IPS DF 6.9 (cell line): Measurements from ENCODE around the gene PACSIN1.

Source experiments
- DNase-seq: peaks from one replicate; pipeline ENCODE4 v3.0.0-alpha.2; 2013; ENCODE audit warnings: low read depth, low spot score
- H3K27ac ChIP-seq: one replicate; pipeline ENCODE4 v1.5.1; 2013; ENCODE audit warnings: low read length, control low read depth
- H3K27me3 ChIP-seq: 2 replicates; pipeline ENCODE4 v1.6.1; 2013; ENCODE audit warnings: mild to moderate bottlenecking, low read length; ENCODE audit not compliant: control insufficient read depth, insufficient read depth
- H3K36me3 ChIP-seq: 2 replicates; pipeline ENCODE4 v1.6.1; 2013; ENCODE audit warnings: low read length; ENCODE audit not compliant: control insufficient read depth, insufficient read depth
- H3K4me1 ChIP-seq: 2 replicates; pipeline ENCODE4 v1.6.1; 2013; ENCODE audit warnings: low read length; ENCODE audit not compliant: control insufficient read depth, insufficient read depth
- H3K4me3 ChIP-seq: 2 replicates; pipeline ENCODE4 v1.5.1; 2013; ENCODE audit warnings: mild to moderate bottlenecking, low read length
- H3K9me3 ChIP-seq: 2 replicates; pipeline ENCODE4 v1.6.1; 2013; ENCODE audit warnings: low read length, inconsistent platforms; ENCODE audit not compliant: control insufficient read depth, insufficient read depth
- WGBS: extraction: QIAGEN DNeasy Blood & Tissue Kit; methylation state at CpG from one replicate; pipeline ENCODE4 v1.1.7; 2013; ENCODE audit warnings: mixed read lengths, missing lambda C conversion rate; ENCODE audit not compliant: insufficient read length, insufficient coverage; 5-methylcytosine and 5-hydroxymethylcytosine counted together

PACSIN1 gene

DNA sequence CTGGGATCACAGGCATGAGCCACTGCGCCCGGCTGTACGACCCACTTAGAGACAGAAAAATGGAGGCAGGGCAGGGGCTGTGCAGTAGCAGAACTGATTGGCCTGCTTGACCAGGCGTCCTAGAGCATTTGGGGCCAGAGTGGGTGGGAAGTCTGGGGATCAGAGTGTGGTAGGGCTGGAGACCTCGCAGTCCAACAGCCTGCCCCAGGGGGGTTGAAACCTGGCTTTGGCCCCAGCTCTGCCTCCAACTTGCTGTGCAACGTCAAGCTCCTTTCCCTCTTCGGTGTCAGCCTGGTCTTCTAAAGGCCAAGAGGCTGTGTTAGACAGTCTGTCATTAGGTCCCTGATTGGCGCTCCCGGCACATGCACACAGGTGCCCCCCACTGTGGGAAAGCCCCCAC lies 105.5 kb downstream of the PACSIN1 start:
- no peak overlapping the region for H3K4me3 ChIP-seq
- H3K36me3 ChIP-seq, result no peaks in the 10 kb centered on the region
- DNase-seq, result no peak
- peaks cover 10% of the 10 kb centered on the region for H3K4me1 ChIP-seq
- H3K27ac ChIP-seq, result no peak overlapping the region
- WGBS, result no CpG with 5 or more reads among the region's 9 CpGs
- H3K27me3 ChIP-seq, result 0 out of 2 replicates have a peak, but pooled peaks cover 1% of the 10 kb centered on the region
- no peaks in the 10 kb centered on the region for H3K9me3 ChIP-seq

- no peak for DNase-seq
- peaks cover 6% of the 10 kb centered on the region for H3K4me1 ChIP-seq
- H3K27ac ChIP-seq, result no peak overlapping the region
- no peak overlapping the region for H3K4me3 ChIP-seq
- WGBS, result no CpG with 5 or more reads among the region's 16 CpGs
- 0 out of 2 replicates have a peak, but pooled peaks cover 1% of the 10 kb centered on the region for H3K27me3 ChIP-seq
- no peaks in the 10 kb centered on the region for H3K9me3 ChIP-seq
- H3K36me3 ChIP-seq, result no peaks in the 10 kb centered on the region
Measured at GRCh38 chr6:34572021-34572420, 106.1 kb downstream of the PACSIN1 start.

- DNase-seq, result no peak
- Histone ChIP-seq H3K4me1 (peaks cover 6% of the 10 kb centered on the region), H3K9me3 (no peaks in the 10 kb centered on the region), H3K36me3 (no peaks in the 10 kb centered on the region), H3K27ac (no peak overlapping the region), H3K4me3 (no peak overlapping the region), H3K27me3 (no peaks in the 10 kb centered on the region)
- no CpG with 5 or more reads among the region's 6 CpGs for WGBS
Measured at GRCh38 chr6:34572585-34572984, 106.7 kb downstream of the PACSIN1 start.

- Histone ChIP-seq H3K36me3 (no peaks in the 10 kb centered on the region), H3K4me1 (peaks cover 6% of the 10 kb centered on the region), H3K27me3 (no peaks in the 10 kb centered on the region), H3K4me3 (no peak overlapping the region), H3K9me3 (no peaks in the 10 kb centered on the region), H3K27ac (no peak overlapping the region)
- no peak for DNase-seq
- no CpG with 5 or more reads among the region's 8 CpGs for WGBS
Measured at GRCh38 chr6:34573567-34574183, 107.8 kb downstream of the PACSIN1 start.

DNA sequence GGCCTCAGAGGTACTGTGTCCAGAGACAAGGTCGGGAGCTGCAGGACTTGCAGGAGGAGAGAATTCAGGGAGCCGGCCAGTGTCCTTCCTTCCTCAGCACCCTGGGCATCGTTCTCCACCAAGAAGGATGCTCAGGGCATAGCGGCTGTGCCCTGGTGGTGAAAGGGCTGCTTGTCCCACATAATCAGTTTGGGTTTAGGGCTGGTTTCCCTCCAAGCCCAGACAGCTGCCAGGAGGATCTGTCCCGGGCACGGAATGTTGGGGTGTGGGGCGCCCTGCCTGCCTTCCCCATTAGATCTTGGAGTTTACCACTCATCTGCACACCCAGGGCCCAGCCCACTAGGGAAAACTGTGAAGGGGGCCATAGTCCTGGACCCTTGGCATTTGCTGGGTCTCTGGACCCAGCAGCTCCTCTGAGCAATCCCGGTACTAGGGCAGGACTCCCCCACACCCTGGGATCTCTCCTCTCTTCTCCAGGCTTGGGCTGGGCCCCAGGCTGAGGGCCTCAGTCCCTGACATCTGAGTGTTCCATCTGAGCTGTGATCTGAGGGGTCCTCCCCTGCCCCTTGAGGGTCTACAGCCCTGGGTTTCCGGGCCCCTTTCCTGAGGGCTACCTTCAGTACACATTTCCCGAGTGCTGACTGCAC lies 108.9 kb downstream of the PACSIN1 start:
- no peaks in the 10 kb centered on the region for H3K9me3 ChIP-seq
- no CpG with 5 or more reads among the region's 10 CpGs for WGBS
- no peak overlapping the region for H3K27ac ChIP-seq
- peaks cover 6% of the 10 kb centered on the region for H3K4me1 ChIP-seq
- H3K36me3 ChIP-seq, result no peaks in the 10 kb centered on the region
- DNase-seq, result no peak
- no peaks in the 10 kb centered on the region for H3K27me3 ChIP-seq
- H3K4me3 ChIP-seq, result no peak overlapping the region

DNA sequence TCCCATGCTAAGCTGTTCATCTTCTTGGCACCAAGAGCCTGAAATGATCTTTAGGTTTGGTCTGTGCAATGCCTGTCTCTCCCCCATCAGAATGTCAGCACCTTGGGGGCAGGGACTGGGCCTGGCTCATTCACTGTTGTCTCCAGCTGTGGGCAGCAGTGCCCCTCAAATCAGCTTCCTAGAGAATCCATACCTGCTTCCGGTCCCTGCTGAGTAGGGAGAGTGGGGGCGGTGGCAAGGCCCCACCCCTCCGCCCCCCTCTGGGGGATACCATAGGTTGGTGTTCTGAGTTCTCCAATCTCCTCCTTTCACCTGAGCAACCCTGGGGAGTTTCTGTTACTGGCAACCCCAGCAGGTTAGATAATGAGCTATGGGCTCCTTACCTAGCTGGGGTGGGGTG lies 109.5 kb downstream of the PACSIN1 start:
- Histone ChIP-seq H3K4me1 (peaks cover 5% of the 10 kb centered on the region), H3K27ac (no peak overlapping the region), H3K36me3 (no peaks in the 10 kb centered on the region), H3K4me3 (no peak overlapping the region), H3K27me3 (no peaks in the 10 kb centered on the region), H3K9me3 (no peaks in the 10 kb centered on the region)
- no peak for DNase-seq
- no CpG with 5 or more reads among the region's 3 CpGs for WGBS

- H3K27ac ChIP-seq, result no peak overlapping the region
- no peak overlapping the region for H3K4me3 ChIP-seq
- no peak for DNase-seq
- WGBS, result no CpG with 5 or more reads among the region's 18 CpGs
- no peaks in the 10 kb centered on the region for H3K36me3 ChIP-seq
- H3K9me3 ChIP-seq, result no peaks in the 10 kb centered on the region
- no peaks in the 10 kb centered on the region for H3K27me3 ChIP-seq
- peaks cover 6% of the 10 kb centered on the region for H3K4me1 ChIP-seq
Measured at GRCh38 chr6:34576286-34576955, 110.5 kb downstream of the PACSIN1 start.

DNA sequence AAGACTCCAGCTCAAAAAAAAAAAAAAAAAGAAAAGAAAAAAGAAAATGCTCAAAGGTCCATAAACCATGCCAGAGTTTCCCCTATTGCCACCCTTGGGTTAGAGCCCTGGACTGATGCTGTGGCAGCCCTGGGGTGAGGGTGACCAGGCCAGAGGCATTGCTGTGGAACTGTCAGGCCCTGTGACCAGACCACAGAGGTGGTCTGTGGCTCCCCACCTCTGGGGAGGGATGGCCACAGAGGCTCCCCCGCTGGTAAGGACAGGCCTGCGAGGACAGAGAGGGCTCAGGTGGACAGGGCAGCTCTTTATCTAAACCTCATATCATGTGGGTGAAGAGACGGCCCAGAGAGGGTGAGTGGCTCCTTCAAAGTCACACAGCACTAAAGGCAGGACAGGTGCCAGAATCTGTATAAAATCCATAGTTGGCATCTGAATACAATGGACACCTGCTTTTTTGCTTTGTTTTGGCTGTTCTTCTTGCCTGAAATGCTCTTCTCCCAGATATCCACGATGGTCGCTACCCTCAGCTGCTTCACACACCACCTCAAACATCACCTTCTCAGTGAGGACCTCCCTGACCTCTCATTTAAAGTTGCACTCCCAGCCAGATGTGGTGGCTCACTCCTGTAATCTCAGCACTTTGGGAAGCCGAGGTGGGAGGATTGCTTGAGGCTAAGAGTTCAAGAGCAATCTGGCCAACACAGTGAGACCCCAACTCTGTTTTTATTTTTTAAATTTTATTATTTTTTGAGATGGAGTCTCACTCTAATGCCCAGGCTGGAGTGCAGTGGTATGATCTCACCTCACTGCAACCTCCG lies 112.8 kb downstream of the PACSIN1 start:
- H3K4me3 ChIP-seq, result no peak overlapping the region
- no peaks in the 10 kb centered on the region for H3K9me3 ChIP-seq
- H3K27ac ChIP-seq, result no peak overlapping the region
- no CpG with 5 or more reads among the region's 7 CpGs for WGBS
- H3K36me3 ChIP-seq, result no peaks in the 10 kb centered on the region
- DNase-seq, result no peak
- peaks cover 6% of the 10 kb centered on the region for H3K4me1 ChIP-seq
- no peaks in the 10 kb centered on the region for H3K27me3 ChIP-seq

GRCh38 chr6:34580707-34581560 lies 115.1 kb downstream of the PACSIN1 start:
- no peak overlapping the region for H3K27ac ChIP-seq
- H3K4me1 ChIP-seq, result peaks cover 1% of the 10 kb centered on the region; the same call in 1 of the 2 replicates
- DNase-seq, result no peak
- H3K9me3 ChIP-seq, result no peaks in the 10 kb centered on the region
- H3K4me3 ChIP-seq, result no peak overlapping the region
- no peaks in the 10 kb centered on the region for H3K27me3 ChIP-seq
- no peaks in the 10 kb centered on the region for H3K36me3 ChIP-seq
- 100% methylated on average over 1 of the region's 6 CpGs for WGBS
